Right lobe of liver (tissue), 6 donors: ENCODE measurements around the gene TMEM255B. TPM values are rescaled to one million over a fixed set of nuclear protein-coding genes. Genes with fewer than 3 reads are reported as not detected.

Source experiments
- ATAC-seq, 4 donors: fragments of 200-7000 bp; cut with Tn5 transposase; one replicate each; pipeline ENCODE4 v1.9.1; 2020; ENCODE audit warnings: mild to moderate bottlenecking in 4 of 4, moderate library complexity in 4 of 4
- DNase-seq, 3 donors: peaks; one replicate each; pipeline ENCODE4 v3.0.0-alpha.2; 2020
- H3K27ac ChIP-seq, 3 donors: fragments of 200-600 bp; one replicate each; pipeline ENCODE4 v1.8.0; 2022
- H3K27me3 ChIP-seq, 2 donors: fragments of 200-600 bp; one replicate each; pipeline ENCODE4 v1.8.0; 2022
- H3K36me3 ChIP-seq, 4 donors: fragments of 200-600 bp; sonication (generic) in 1 of 4; one replicate each; pipeline versions ENCODE4 v1.5.1 to v1.8.0; 2017 to 2022; ENCODE audit warnings: control low read depth in 1 of 4
- H3K4me1 ChIP-seq, 4 donors: fragments of 200-600 bp; sonication (generic) in 1 of 4; one replicate each; pipeline versions ENCODE4 v1.5.1 to v1.8.0; 2017 to 2022; ENCODE audit warnings: control low read depth in 1 of 4
- H3K4me3 ChIP-seq, 3 donors: fragments of 200-600 bp; one replicate each; pipeline ENCODE4 v1.8.0; 2022
- H3K9me3 ChIP-seq, 4 donors: fragments of 200-600 bp; sonication (generic) in 1 of 4; one replicate each; pipeline versions ENCODE4 v1.5.1 to v1.8.0; 2017 to 2022; ENCODE audit warnings: control low read depth in 1 of 4
- CTCF ChIP-seq, 4 donors: fragments of 200-600 bp in 3 of 4; fragments of 450-650 bp in 1 of 4; IDR thresholded peaks; one replicate each; pipeline versions ENCODE4 v1.5.1 to v1.8.0; 2016 to 2022; ENCODE audit warnings: antibody characterized with exemption in 4 of 4, mild to moderate bottlenecking in 2 of 4
- POLR2A ChIP-seq: fragments of 450-650 bp; IDR thresholded peaks from one replicate; pipeline ENCODE4 v1.6.1; 2017; ENCODE audit warnings: antibody characterized with exemption, mild to moderate bottlenecking
- WGBS: methylation state at CpG from one replicate; pipeline ENCODE4 v1.1.6; 2018; ENCODE audit warnings: low coverage, low lambda C conversion rate; ENCODE audit not compliant: insufficient coverage; ENCODE audit errors: missing lambda C conversion rate; 5-methylcytosine and 5-hydroxymethylcytosine counted together
- intact Hi-C, 2 donors: fragments of 100-400 bp; cut with DNase I; formaldehyde crosslinking; loops; one replicate each; pipeline versions ENCODE4 v1.11.2 to v1.14.1; 2022
- total RNA-seq, 6 experiments: library from RNA; depleted of rRNA in 2 of 6; stranded (reverse); fragments of >200 nt in 2 of 6; fragmentation: NEBNext Ultra II Directional in 3 of 6; extraction: Animal tissue kit (Norgen Biotek cat#: 25700) in 3 of 6; gene quantifications; one replicate each; pipeline versions ENCODE4 v1.1.0 to v1.2.4, GENCODE V29; 2016 to 2023
- donor health status: DM: no; HTN: yes; CAD: no.
- donor health status: DM: no; HTN: no; CAD: no.
- donor health status: DM: no; HTN: no; CAD: no.
- donor health status: DM: no; HTN: yes; CAD: no.
- donor health status: DM: no; HTN: yes; CAD: no.

The TMEM255B gene
- total RNA-seq, 6 experiments from 2014 or later: 2.5 to 10.4 (median 6.2) TPM

- ATAC-seq: no peak
- H3K27me3 ChIP-seq: no peaks in the 10 kb centered on the region
- 57% methylated on average over 1 of the region's 2 CpGs for WGBS
- H3K36me3 ChIP-seq: no peaks in the 10 kb centered on the region
- DNase-seq: no peak
- peaks cover 0 to 10% (median 3%) of the 10 kb centered on the region in 4 donors for H3K4me1 ChIP-seq
- H3K9me3 ChIP-seq: no peaks in the 10 kb centered on the region
- no peak overlapping the region for H3K27ac ChIP-seq
- TF ChIP-seq POLR2A (no peak), CTCF (IDR thresholded peaks at IDR 0.05) (no peak)
- no peak overlapping the region for H3K4me3 ChIP-seq
- intact Hi-C loops: no loop called here
Measured at GRCh38 chr13:113762075-113762474, 3.0 kb downstream of the TMEM255B start.

- H3K36me3 ChIP-seq: no peaks in the 10 kb centered on the region
- no peak overlapping the region for H3K4me3 ChIP-seq
- no peak overlapping the region for H3K27ac ChIP-seq
- intact Hi-C loops: no loop called here
- no peaks in the 10 kb centered on the region for H3K9me3 ChIP-seq
- no peaks in the 10 kb centered on the region for H3K27me3 ChIP-seq
- TF ChIP-seq CTCF (IDR thresholded peaks at IDR 0.05): no peak
- no peak for TF ChIP-seq POLR2A
- no peak for ATAC-seq
- peaks cover 0 to 10% (median 3%) of the 10 kb centered on the region in 4 donors for H3K4me1 ChIP-seq
- no peak for DNase-seq
- 62% methylated on average over 10 of the region's 11 CpGs for WGBS
Measured at GRCh38 chr13:113762538-113762937, 3.5 kb downstream of the TMEM255B start.

GRCh38 chr13:113763254-113763653, 4.2 kb downstream of the TMEM255B start:
- no peak for ATAC-seq
- intact Hi-C loops: no loop called here
- DNase-seq: no peak
- H3K27ac ChIP-seq: no peak overlapping the region
- H3K27me3 ChIP-seq: no peaks in the 10 kb centered on the region
- 64% methylated on average over 13 of the region's 13 CpGs for WGBS
- H3K36me3 ChIP-seq: no peaks in the 10 kb centered on the region
- no peak overlapping the region for H3K4me3 ChIP-seq
- H3K9me3 ChIP-seq: no peaks in the 10 kb centered on the region
- TF ChIP-seq CTCF (IDR thresholded peaks at IDR 0.05) (no peak), POLR2A (no peak)
- peaks cover 0 to 10% (median 3%) of the 10 kb centered on the region in 4 donors for H3K4me1 ChIP-seq

GRCh38 chr13:113763961-113764792, 5.2 kb downstream of the TMEM255B start:
- Histone ChIP-seq H3K4me3 (no peak overlapping the region), H3K27ac (no peak overlapping the region), H3K9me3 (no peaks in the 10 kb centered on the region), H3K36me3 (no peaks in the 10 kb centered on the region), H3K27me3 (no peaks in the 10 kb centered on the region), H3K4me1 (peaks cover 0 to 10% (median 3%) of the 10 kb centered on the region in 4 donors)
- TF ChIP-seq CTCF (IDR thresholded peaks at IDR 0.05): no peak
- TF ChIP-seq POLR2A: no peak
- ATAC-seq (no peak), DNase-seq (no peak)
- intact Hi-C loops: no loop called here
- WGBS: 75% methylated on average over 7 of the region's 25 CpGs
